Fibroblast of skin of right quadriceps (primary cell): ENCODE results near the gene KRT73.

ENCODE experiments used
- DNase-seq: peaks from one replicate; pipeline ENCODE4 v3.0.0-alpha.2; 2013

The KRT73 gene

DNA sequence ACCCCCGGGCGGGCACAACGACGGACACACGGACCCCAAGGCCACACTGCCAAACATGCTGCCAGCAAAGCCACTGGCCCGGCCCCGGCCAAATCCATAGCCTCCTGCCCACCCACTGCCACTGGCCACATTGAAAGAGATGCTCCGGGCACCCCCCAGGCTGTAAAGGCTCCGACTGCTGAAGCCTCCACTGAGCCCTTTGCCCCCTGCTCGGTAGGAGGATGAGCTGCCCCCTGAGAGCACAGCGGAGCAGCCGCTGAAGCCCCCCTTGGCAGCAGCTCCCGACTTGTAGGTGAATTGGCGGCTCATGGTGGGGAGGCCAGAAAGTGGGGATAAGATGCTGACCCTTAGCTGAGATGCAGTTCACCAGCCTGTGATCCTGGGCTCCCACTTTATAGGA is at the start of gene KRT73:
TSS of gene KRT73 (minus strand) at position 344 of the 400 bp plus-strand sequence. CDS start at position 309, 35 bp downstream.
- DNase-seq = no peak

- no peak for DNase-seq
Observed at GRCh38 chr12:52667931-52668330, 49.6 kb upstream of the KRT73 start.

DNA sequence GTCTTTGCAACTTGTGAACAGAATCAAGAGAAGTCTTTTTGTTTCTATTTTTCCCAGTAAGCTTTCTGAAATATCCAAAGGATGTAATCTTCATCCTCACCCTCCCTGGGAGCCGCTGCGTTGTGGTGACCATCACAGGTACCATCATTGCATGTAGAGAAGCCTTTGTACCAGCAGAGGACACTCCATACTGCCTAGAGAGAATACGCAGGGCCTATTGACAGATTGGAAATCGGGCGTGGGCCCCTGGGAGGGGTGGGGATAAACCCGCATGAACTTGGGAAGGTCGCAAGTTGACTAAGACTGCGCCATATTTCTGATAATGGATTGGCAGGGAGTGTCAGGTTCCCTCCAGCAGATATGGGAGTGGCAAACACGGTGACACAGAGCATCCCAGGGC is 49.1 kb upstream of the KRT73 start:
- DNase-seq = no peak

GRCh38 chr12:52666471-52666870 is 48.1 kb upstream of the KRT73 start:
- DNase-seq = no peak

DNA sequence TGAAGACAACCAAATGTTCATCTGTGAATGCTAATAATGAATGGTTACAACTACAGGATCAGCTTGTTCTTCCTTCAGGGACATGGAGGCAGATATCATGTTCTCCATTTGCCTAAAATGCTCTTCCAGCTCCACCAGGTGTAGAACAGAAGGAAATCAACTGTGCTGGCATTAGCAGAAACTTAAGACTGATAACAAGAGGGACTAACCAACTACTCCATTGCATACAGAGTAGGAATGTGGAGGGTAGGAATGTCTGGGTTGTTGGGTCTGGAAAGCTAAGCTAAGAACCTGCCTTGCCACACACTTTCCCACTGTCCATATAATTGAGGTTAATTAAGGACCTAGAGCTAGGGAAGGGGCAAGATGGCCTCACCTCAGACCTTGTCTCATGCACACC is 45.1 kb upstream of the KRT73 start:
- no peak for DNase-seq

- DNase-seq = no peak
Observed at GRCh38 chr12:52662918-52663229, 44.5 kb upstream of the KRT73 start.

GRCh38 chr12:52662093-52662917 is 43.9 kb upstream of the KRT73 start:
- DNase-seq = no peak

DNA sequence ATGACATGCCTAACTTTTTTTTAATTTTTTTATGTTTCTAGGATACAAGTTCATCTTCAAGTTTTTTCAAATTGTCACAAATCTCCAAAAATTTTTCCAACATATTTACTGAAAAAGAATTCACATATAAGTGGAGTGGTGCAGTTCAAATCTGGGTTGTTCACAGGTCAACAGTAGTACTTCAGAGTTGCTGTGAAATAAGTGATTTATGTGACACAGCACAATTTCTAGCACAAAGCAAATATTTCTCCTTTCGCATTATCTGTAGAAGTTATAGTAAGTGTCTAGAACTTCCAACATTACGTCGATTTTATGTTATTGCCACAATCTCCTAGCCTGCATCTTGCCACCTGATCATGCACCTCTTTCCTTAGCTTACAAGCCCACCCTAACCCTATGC is 43.3 kb upstream of the KRT73 start:
- no peak for DNase-seq

DNA sequence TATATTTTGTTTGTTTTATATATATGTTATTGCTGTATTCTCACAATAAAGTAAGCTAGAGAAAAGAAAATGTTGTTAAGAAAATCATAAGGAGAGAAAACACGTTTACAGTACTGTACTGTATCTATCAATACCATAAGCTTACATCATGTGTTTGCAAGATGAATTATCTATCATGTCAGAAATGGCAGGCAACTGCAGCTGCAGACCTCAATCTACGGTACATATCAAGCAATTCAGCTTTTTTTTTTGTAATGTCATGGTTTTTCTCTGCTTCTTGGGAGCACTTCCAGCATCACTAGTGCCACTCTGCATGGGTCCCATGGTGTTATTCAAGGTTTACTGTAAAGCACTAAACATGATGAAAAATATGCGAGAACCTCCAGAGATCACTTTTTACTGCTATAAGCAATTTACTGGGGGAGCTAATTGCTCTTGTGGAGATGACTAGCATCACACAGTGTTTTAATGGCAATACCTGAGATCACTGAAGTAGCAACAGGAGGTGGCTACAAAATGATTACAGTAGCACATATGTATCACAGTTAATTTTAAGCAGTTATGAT is 42.7 kb upstream of the KRT73 start:
- DNase-seq = no peak

- DNase-seq = no peak
Observed at GRCh38 chr12:52659951-52660350, 41.6 kb upstream of the KRT73 start.

- no peak for DNase-seq
Observed at GRCh38 chr12:52659395-52659794, 41.0 kb upstream of the KRT73 start.

DNA sequence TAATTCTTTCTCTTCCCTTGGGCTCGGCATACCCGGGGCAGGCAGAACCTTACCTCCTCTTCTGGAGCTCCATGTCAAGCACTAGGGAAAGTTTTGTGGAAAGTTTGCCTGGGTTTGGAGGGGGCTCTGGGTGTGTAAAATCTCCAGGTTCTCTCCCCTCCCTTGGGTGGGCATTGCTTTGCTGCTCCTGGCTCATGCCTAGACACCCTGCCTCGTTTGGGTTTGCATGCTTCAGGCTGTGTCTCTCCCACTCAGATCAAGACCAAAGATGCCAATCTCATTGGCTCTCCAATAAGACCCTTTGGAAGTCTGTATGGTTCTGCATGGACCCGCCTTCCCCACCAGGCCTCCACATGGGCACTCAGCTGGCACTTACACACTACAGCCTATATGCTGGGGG is 39.8 kb upstream of the KRT73 start:
- DNase-seq = no peak

- no peak for DNase-seq
Observed at GRCh38 chr12:52657250-52657902, 39.0 kb upstream of the KRT73 start.

DNA sequence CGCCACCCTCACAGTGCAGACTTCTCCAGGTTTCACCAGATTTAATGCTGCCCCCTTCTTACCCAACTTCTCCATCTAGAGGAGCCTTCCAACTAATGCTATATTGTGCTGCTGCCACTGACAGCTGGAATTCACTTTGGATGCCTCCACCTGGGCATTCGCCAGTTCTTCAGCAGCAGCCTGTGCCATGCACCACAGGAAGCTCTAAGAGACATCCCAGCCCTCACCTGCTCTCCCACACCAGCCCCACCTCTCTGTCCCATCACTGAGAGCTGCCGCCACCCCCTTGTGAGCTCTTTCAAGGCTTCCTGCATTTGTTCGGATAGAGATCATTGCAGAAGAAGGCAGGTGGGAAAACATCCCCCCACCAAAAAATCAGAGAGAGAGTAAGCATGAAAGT is 38.3 kb upstream of the KRT73 start:
- no peak for DNase-seq

GRCh38 chr12:52655720-52656124 is 37.4 kb upstream of the KRT73 start:
- no peak for DNase-seq

- no peak for DNase-seq
Observed at GRCh38 chr12:52655251-52655650, 36.9 kb upstream of the KRT73 start.

- no peak for DNase-seq
Observed at GRCh38 chr12:52651726-52652261, 33.4 kb upstream of the KRT73 start, which contains the start of gene KRT2. TSS of gene KRT2 (minus strand) at chr12:52652211. CDS start at chr12:52652142, 69 bp downstream.

- DNase-seq = no peak
Observed at GRCh38 chr12:52650520-52651081, 32.2 kb upstream of the KRT73 start.

GRCh38 chr12:52649066-52649465 is 30.7 kb upstream of the KRT73 start:
- no peak for DNase-seq

DNA sequence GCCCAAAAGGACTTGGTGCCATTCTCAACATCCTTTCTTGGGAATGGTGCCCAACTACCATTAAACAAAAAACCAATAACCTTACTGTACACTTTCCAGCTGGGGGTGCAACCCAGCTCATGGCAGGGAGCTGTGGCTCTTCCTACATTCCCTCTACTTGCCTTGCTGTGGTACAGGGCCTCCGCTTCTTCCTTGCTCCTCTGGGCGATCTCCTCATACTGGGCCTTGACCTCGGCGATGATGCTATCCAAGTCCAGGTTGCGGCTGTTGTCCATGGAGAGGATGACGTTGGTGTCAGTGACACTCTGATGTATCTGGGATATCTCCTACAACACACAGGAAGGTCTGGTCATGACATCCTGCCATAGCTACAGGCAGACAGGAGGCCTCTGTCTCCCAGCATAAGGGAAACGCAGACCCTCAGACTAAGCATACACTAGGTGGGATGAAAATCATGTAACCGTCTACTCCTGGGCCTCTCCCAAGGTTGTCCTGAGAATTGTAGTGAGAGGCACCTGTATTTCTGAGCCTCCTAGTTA is 29.7 kb upstream of the KRT73 start:
- no peak for DNase-seq

GRCh38 chr12:52647601-52648000 is 29.2 kb upstream of the KRT73 start:
- no peak for DNase-seq

- no peak for DNase-seq
Observed at GRCh38 chr12:52646613-52647012, 28.3 kb upstream of the KRT73 start.

DNA sequence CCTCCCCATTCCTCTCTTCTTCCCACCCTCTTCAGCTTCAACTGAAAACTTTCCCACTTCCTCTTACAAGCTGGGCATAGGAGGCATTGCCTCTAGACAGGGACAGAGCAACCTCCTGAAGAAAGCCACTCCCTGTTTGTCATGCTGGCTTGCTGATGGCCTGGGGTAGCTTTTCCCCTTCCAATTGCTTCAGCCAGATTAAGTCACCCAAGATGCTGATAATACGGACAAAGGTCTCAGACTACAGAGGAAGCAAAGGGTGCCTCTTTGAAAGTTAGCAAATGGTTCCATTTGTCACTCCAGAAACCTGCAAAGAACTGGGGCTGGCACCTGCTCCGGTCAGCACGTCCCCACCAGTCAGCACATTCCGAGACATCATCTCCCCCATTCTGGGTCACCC is 27.6 kb upstream of the KRT73 start:
- no peak for DNase-seq
